Measurements from ENCODE around the gene LRIG2.

Gene LRIG2

GRCh38 chr1:113137563-113137962 is 64.6 kb downstream of the LRIG2 start:
- CTCF ChIA-PET, result interaction anchor here (0.5 to 0.7 kb wide), 4 partner anchors 13 to 284 kb away, joined by 3 to 4 read pairs (median 4); no protein-coding TSS in a partner anchor
- Histone ChIP-seq H3K4me1 (ENCODE audit: control insufficient read depth, insufficient read depth, low read length) (no peaks in the 10 kb centered on the region), H3K27ac (ENCODE audit: extremely low read depth, low read depth, low read length) (no peak overlapping the region), H3K9me3 (ENCODE audit: control insufficient read depth, insufficient read depth, low read depth, low read length) (no peaks in the 10 kb centered on the region), H3K4me3 (ENCODE audit: low read depth, low read length) (no peak overlapping the region), H3K36me3 (ENCODE audit: control insufficient read depth in 2 of 2, insufficient read depth in 1 of 2, low read length in 2 of 2) (no peaks in the 10 kb centered on the region)
- POLR2A ChIA-PET, result no interaction called here
- TF ChIP-seq ZNF837 (tag by site-specific recombination; IDR thresholded peaks at IDR 0.05), result no peak
- no peak for TF ChIP-seq ZNF146 (tag by site-specific recombination; IDR thresholded peaks at IDR 0.05)
- no peak for TF ChIP-seq ZNF148 (tag by site-specific recombination; IDR thresholded peaks at IDR 0.05; ENCODE audit: borderline replicate concordance)
- no peak for TF ChIP-seq SP7 (tag by site-specific recombination; IDR thresholded peaks at IDR 0.05)
- TF ChIP-seq ZNF221 (tag by site-specific recombination; IDR thresholded peaks at IDR 0.05; ENCODE audit: borderline replicate concordance), result no peak
- no peak for TF ChIP-seq ZNF624 (tag by site-specific recombination; IDR thresholded peaks at IDR 0.05)
- TF ChIP-seq ZNF626 (tag by site-specific recombination; IDR thresholded peaks at IDR 0.05), result no peak
- no peak for TF ChIP-seq ZNF473 (tag by site-specific recombination; IDR thresholded peaks at IDR 0.05)
- TF ChIP-seq GLIS1 (tag by site-specific recombination; IDR thresholded peaks at IDR 0.05), result no peak
- TF ChIP-seq ZNF600 (tag by site-specific recombination; IDR thresholded peaks at IDR 0.05), result no peak
- TF ChIP-seq KLF9 (tag by site-specific recombination; IDR thresholded peaks at IDR 0.05; ENCODE audit: low read depth), result no peak
- TF ChIP-seq, protein P1, sequence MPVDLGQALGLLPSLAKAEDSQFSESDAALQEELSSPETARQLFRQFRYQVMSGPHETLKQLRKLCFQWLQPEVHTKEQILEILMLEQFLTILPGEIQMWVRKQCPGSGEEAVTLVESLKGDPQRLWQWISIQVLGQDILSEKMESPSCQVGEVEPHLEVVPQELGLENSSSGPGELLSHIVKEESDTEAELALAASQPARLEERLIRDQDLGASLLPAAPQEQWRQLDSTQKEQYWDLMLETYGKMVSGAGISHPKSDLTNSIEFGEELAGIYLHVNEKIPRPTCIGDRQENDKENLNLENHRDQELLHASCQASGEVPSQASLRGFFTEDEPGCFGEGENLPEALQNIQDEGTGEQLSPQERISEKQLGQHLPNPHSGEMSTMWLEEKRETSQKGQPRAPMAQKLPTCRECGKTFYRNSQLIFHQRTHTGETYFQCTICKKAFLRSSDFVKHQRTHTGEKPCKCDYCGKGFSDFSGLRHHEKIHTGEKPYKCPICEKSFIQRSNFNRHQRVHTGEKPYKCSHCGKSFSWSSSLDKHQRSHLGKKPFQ (tag by site-specific recombination; IDR thresholded peaks at IDR 0.05), result no peak
- TF ChIP-seq MYNN (tag by site-specific recombination; IDR thresholded peaks at IDR 0.05; ENCODE audit: borderline replicate concordance), result no peak
- no peak for TF ChIP-seq ZNF223 (tag by site-specific recombination; IDR thresholded peaks at IDR 0.05)
- TF ChIP-seq ZNF157 (tag by site-specific recombination; IDR thresholded peaks at IDR 0.05), result no peak
- no peak for TF ChIP-seq ZBTB48 (tag by site-specific recombination; IDR thresholded peaks at IDR 0.05)
- no peak for TF ChIP-seq AEBP2 (tag by site-specific recombination; IDR thresholded peaks at IDR 0.05; ENCODE audit: borderline replicate concordance)
- TF ChIP-seq ZNF416 (tag by site-specific recombination; IDR thresholded peaks at IDR 0.05), result no peak

DNA sequence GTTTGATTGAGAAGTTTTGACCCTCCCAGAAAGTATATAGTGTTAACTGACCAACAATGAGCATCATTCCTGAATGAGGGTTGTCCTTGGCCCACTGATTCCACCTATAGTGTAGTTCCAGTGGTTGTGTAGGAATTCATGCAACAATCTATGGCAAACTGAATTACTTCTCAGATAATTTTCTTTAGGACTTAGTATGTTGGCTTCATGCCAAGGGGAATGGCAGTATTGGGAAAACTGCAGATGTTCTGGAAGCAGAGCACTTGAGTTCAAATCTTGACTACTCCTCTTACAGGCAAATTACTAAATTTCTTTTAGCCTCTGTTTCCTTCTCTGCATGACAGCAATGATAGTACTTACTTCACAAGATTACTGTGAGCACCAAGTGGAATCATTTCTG is 65.8 kb downstream of the LRIG2 start:
- H3K4me1 ChIP-seq (ENCODE audit: control insufficient read depth, insufficient read depth, low read length), result no peaks in the 10 kb centered on the region
- no peak overlapping the region for H3K27ac ChIP-seq (ENCODE audit: extremely low read depth, low read depth, low read length)
- H3K36me3 ChIP-seq (ENCODE audit: control insufficient read depth in 2 of 2, insufficient read depth in 1 of 2, low read length in 2 of 2), result no peaks in the 10 kb centered on the region
- CTCF ChIA-PET, result interaction anchor here (1.9 kb wide), 1 partner anchor 229 kb away, joined by 4 read pairs; no protein-coding TSS in a partner anchor
- POLR2A ChIA-PET, result no interaction called here
- no peak overlapping the region for H3K4me3 ChIP-seq (ENCODE audit: low read depth, low read length)
- H3K9me3 ChIP-seq (ENCODE audit: control insufficient read depth, insufficient read depth, low read depth, low read length), result no peaks in the 10 kb centered on the region
- TF ChIP-seq ZIC2 (tag by site-specific recombination; IDR thresholded peaks at IDR 0.05), result no peak
- no peak for TF ChIP-seq ZNF112 (tag by site-specific recombination; IDR thresholded peaks at IDR 0.05)
- no peak for TF ChIP-seq ZNF548 (tag by site-specific recombination; IDR thresholded peaks at IDR 0.05)
- TF ChIP-seq YY1 (tag by site-specific recombination; IDR thresholded peaks at IDR 0.05), result no peak
- no peak for TF ChIP-seq ZNF629 (tag by site-specific recombination; IDR thresholded peaks at IDR 0.05)
- no peak for TF ChIP-seq AEBP2 (tag by site-specific recombination; IDR thresholded peaks at IDR 0.05; ENCODE audit: borderline replicate concordance)
- TF ChIP-seq PRDM10 (tag by site-specific recombination; IDR thresholded peaks at IDR 0.05), result no peak
- no peak for TF ChIP-seq ZNF837 (tag by site-specific recombination; IDR thresholded peaks at IDR 0.05)
- no peak for TF ChIP-seq ZNF366 (tag by site-specific recombination; conservative IDR thresholded peaks at IDR 0.05)
- no peak for TF ChIP-seq ZNF561 (tag by site-specific recombination; IDR thresholded peaks at IDR 0.05; ENCODE audit: borderline replicate concordance)

Data from HEK293 (cell line).